Breast epithelium (tissue), 4 donors: ENCODE results near the gene WDR18. TPM values are rescaled to one million over a fixed set of nuclear protein-coding genes. Genes with fewer than 3 reads are reported as not detected.

Experiments
- DNase-seq, 2 donors: peaks; one replicate each; pipeline ENCODE4 v3.0.0-alpha.2; 2019; ENCODE audit warnings: low spot score in 2 of 2
- H3K27ac ChIP-seq, 2 donors: fragments of 200-600 bp; sonication (generic) in 1 of 2; one replicate each; pipeline ENCODE4 v1.5.1; 2016 to 2019; ENCODE audit warnings: mild to moderate bottlenecking in 1 of 2
- H3K27me3 ChIP-seq, 2 donors: fragments of 200-600 bp; sonication (generic) in 1 of 2; one replicate each; pipeline versions ENCODE4 v1.5.1 to v1.6.0; 2017 to 2019; ENCODE audit warnings: control low read depth in 1 of 2, mild to moderate bottlenecking in 1 of 2
- H3K36me3 ChIP-seq: fragments of 200-600 bp; one replicate; pipeline ENCODE4 v1.5.1; 2019
- H3K4me1 ChIP-seq, 2 donors: fragments of 200-600 bp; sonication (generic); one replicate each; pipeline ENCODE4 v1.5.1; 2016 to 2019; ENCODE audit warnings: control low read depth in 1 of 2
- H3K4me3 ChIP-seq, 3 donors: fragments of 200-600 bp; sonication (generic); 1 replicate in 2 of 3; 2 replicates in 1 of 3; pipeline ENCODE4 v1.5.1; 2016 to 2019; ENCODE audit warnings: mild to moderate bottlenecking in 3 of 3, moderate library complexity in 2 of 3
- H3K9me3 ChIP-seq, 2 donors: fragments of 200-600 bp; sonication (generic) in 1 of 2; one replicate each; pipeline ENCODE4 v1.5.1; 2016 to 2019; ENCODE audit warnings: control low read depth in 1 of 2
- CTCF ChIP-seq, 3 donors: fragments of 450-650 bp; IDR thresholded peaks; one replicate each; pipeline ENCODE4 v1.5.1; 2016 to 2017; ENCODE audit warnings: antibody characterized with exemption in 3 of 3, mild to moderate bottlenecking in 3 of 3, moderate library complexity in 3 of 3
- POLR2A ChIP-seq: fragments of 450-650 bp; IDR thresholded peaks from one replicate; pipeline ENCODE4 v1.6.1; 2016; ENCODE audit warnings: antibody characterized with exemption, mild to moderate bottlenecking, moderate library complexity
- POLR2AphosphoS5 ChIP-seq, 3 donors: sonication (generic); formaldehyde crosslinking; IDR thresholded peaks; one replicate each; pipeline ENCODE4 v1.6.1; 2017; ENCODE audit warnings: antibody characterized with exemption in 3 of 3
- intact Hi-C: fragments of 100-400 bp; cut with DNase I; formaldehyde crosslinking; loops from one replicate; pipeline ENCODE4 v1.15.1; 2023; ENCODE audit warnings: low total_unique reads
- total RNA-seq, 3 donors: library from RNA; depleted of rRNA; stranded (reverse); fragments of >200 nt; gene quantifications; one replicate each; pipeline ENCODE4 v1.1.0, GENCODE V29; 2016

The WDR18 gene
- total RNA-seq, 3 donors from 2014 or later, result 19.2 to 69.2 (median 49.8) TPM

- Histone ChIP-seq H3K27ac (no peak overlapping the region), H3K9me3 (no peaks in the 10 kb centered on the region), H3K36me3 (no peaks in the 10 kb centered on the region), H3K27me3 (peaks cover 14 to 67% of the 10 kb centered on the region in 2 donors), H3K4me3 (peak overlapping the region in 1 of 3 donors; percentile 11), H3K4me1 (no peaks in the 10 kb centered on the region)
- no peak for DNase-seq
- intact Hi-C loops, result no loop called here
- TF ChIP-seq POLR2A (no peak), CTCF (IDR thresholded peaks at IDR 0.05) (peak; percentile 69 to 87 (median 77)), POLR2AphosphoS5 (IDR thresholded peaks at IDR 0.05) (no peak)
These were observed 17.5 kb downstream of the WDR18 start for GRCh38 chr19:1001538-1002166.

- H3K4me3 ChIP-seq, result no peak overlapping the region
- H3K4me1 ChIP-seq, result no peaks in the 10 kb centered on the region
- no peak overlapping the region for H3K27ac ChIP-seq
- peaks cover 14 to 57% of the 10 kb centered on the region in 2 donors for H3K27me3 ChIP-seq
- intact Hi-C loops, result no loop called here
- H3K9me3 ChIP-seq, result no peaks in the 10 kb centered on the region
- no peak for DNase-seq
- TF ChIP-seq POLR2A (no peak), POLR2AphosphoS5 (IDR thresholded peaks at IDR 0.05) (no peak), CTCF (IDR thresholded peaks at IDR 0.05) (no peak)
- no peaks in the 10 kb centered on the region for H3K36me3 ChIP-seq
These were observed 18.5 kb downstream of the WDR18 start for GRCh38 chr19:1002600-1002999.

GRCh38 chr19:1003283-1003682 is 19.1 kb downstream of the WDR18 start:
- no peak for DNase-seq
- TF ChIP-seq CTCF (IDR thresholded peaks at IDR 0.05), result no peak
- TF ChIP-seq POLR2A, result no peak
- TF ChIP-seq POLR2AphosphoS5 (IDR thresholded peaks at IDR 0.05), result no peak
- H3K36me3 ChIP-seq, result no peaks in the 10 kb centered on the region
- intact Hi-C loops, result no loop called here
- no peaks in the 10 kb centered on the region for H3K4me1 ChIP-seq
- H3K9me3 ChIP-seq, result no peaks in the 10 kb centered on the region
- H3K4me3 ChIP-seq, result no peak overlapping the region
- H3K27me3 ChIP-seq, result peaks cover 14 to 51% of the 10 kb centered on the region in 2 donors
- H3K27ac ChIP-seq, result no peak overlapping the region

GRCh38 chr19:1004204-1004802 is 20.2 kb downstream of the WDR18 start:
- Histone ChIP-seq H3K36me3 (no peaks in the 10 kb centered on the region), H3K4me3 (no peak overlapping the region), H3K4me1 (no peaks in the 10 kb centered on the region), H3K27me3 (peaks cover 14 to 40% of the 10 kb centered on the region in 2 donors), H3K9me3 (no peaks in the 10 kb centered on the region), H3K27ac (no peak overlapping the region)
- intact Hi-C loops, result no loop called here
- TF ChIP-seq CTCF (IDR thresholded peaks at IDR 0.05), result no peak
- no peak for TF ChIP-seq POLR2A
- no peak for TF ChIP-seq POLR2AphosphoS5 (IDR thresholded peaks at IDR 0.05)
- DNase-seq, result no peak
